ENCODE results near the gene ZSCAN10. TPM values are rescaled to one million over a fixed set of nuclear protein-coding genes. Genes with fewer than 3 reads are reported as not detected.

The ZSCAN10 gene
- total and polyA plus RNA-seq, 2 of the 13 experiments (the other 11 are each of a cell fraction or from before 2014, with no cell fraction given), result not detected

DNA sequence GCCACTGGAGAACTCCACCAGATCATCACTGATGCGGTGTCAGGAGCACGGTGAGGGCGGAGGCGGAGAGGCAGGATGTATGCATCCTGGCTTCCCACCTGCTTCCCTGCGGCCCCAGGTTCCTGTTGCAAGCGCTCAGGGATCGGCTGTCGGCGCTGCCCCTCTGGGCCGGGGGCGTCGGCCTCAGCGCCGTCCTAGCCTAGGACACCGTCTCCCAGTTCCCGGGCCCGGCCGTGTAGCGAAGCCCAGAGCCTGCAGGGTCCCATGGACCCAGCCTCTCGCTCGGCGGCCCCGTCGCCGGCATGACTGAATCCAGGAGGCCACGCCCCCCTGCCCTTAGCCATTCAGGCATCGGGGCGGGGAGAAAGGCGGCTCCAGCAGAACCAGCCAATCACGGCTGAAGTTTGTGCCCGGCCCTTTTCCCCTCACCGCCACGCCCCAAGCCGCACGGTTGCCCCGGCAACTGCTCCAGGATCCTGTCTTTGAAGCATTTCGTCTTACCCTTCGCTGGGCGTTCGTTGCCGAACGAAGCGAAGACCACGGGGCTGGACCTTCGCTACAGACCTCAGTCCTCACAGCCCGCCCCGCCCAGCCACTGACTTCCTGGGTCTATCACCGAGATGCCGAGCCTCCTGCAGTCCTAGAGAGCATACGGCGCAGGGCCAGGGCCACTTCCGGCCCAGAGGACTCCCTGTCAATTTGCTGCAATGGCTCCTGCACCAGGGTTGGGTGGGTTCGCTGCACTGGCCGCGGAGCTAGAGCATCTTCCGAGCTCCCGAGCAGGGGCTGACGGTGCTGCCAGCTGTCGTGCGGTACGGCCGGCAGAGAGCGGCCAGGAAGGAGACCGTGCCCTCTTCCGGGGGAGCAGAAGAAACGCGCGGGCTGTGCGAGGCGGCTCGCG is 25.1 kb upstream of the ZSCAN10 start (continued):
- TF ChIP-seq FOXJ3 (CRISPR knock-in tag; IDR thresholded peaks at IDR 0.05; ENCODE audit: borderline replicate concordance) (peak; percentile 29; the same call in 1 of the 2 replicates), PRDM4 (CRISPR knock-in tag; IDR thresholded peaks at IDR 0.05; ENCODE audit: borderline replicate concordance) (no peak), SP5 (CRISPR knock-in tag; IDR thresholded peaks at IDR 0.05; ENCODE audit: borderline replicate concordance, low read depth) (0 out of 2 replicates have a peak, but pooled peaks have one; percentile 42), RFXANK (CRISPR knock-in tag; IDR thresholded peaks at IDR 0.05) (no peak), ZNF513 (CRISPR knock-in tag; conservative IDR thresholded peaks at IDR 0.05) (no peak), RFX5 (IDR thresholded peaks at IDR 0.05; ENCODE audit: low read depth, low read length) (no peak), ZNF558 (CRISPR knock-in tag; IDR thresholded peaks at IDR 0.05; ENCODE audit: borderline replicate concordance) (no peak), ZNF451 (CRISPR knock-in tag; IDR thresholded peaks at IDR 0.05) (peak; percentile 93), GATAD2A (CRISPR knock-in tag; IDR thresholded peaks at IDR 0.05) (no peak), PHF21A (CRISPR knock-in tag; IDR thresholded peaks at IDR 0.05) (0 out of 2 replicates have a peak, but pooled peaks have one; percentile 57), ZNF562 (CRISPR knock-in tag; IDR thresholded peaks at IDR 0.05; ENCODE audit: borderline replicate concordance) (no peak), ZNF644 (CRISPR knock-in tag; IDR thresholded peaks at IDR 0.05; ENCODE audit: low read depth) (no peak), ATRX (CRISPR knock-in tag; IDR thresholded peaks at IDR 0.05; ENCODE audit: borderline replicate concordance) (no peak), RBAK (CRISPR knock-in tag; IDR thresholded peaks at IDR 0.05) (no peak), ZNF343 (CRISPR knock-in tag; IDR thresholded peaks at IDR 0.05) (no peak; the same call in 1 of the 2 replicates), ZSCAN9 (CRISPR knock-in tag; IDR thresholded peaks at IDR 0.05; ENCODE audit: borderline replicate concordance) (no peak)
- TF ChIP-seq, protein P1, sequence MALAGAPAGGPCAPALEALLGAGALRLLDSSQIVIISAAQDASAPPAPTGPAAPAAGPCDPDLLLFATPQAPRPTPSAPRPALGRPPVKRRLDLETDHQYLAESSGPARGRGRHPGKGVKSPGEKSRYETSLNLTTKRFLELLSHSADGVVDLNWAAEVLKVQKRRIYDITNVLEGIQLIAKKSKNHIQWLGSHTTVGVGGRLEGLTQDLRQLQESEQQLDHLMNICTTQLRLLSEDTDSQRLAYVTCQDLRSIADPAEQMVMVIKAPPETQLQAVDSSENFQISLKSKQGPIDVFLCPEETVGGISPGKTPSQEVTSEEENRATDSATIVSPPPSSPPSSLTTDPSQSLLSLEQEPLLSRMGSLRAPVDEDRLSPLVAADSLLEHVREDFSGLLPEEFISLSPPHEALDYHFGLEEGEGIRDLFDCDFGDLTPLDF (CRISPR knock-in tag; IDR thresholded peaks at IDR 0.05), result 0 out of 2 replicates have a peak, but pooled peaks have one; percentile 11
- TF ChIP-seq, protein P2, sequence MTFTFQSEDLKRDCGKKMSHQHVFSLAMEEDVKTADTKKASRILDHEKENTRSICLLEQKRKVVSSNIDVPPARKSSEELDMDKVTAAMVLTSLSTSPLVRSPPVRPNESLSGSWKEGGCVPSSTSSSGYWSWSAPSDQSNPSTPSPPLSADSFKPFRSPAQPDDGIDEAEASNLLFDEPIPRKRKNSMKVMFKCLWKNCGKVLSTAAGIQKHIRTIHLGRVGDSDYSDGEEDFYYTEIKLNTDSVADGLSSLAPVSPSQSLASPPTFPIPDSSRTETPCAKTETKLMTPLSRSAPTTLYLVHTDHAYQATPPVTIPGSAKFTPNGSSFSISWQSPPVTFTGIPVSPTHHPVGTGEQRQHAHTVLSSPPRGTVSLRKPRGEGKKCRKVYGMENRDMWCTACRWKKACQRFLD (CRISPR knock-in tag; IDR thresholded peaks at IDR 0.05; ENCODE audit: borderline replicate concordance), result 0 out of 2 replicates have a peak, but pooled peaks have one; percentile 55
- TF ChIP-seq, protein P3, sequence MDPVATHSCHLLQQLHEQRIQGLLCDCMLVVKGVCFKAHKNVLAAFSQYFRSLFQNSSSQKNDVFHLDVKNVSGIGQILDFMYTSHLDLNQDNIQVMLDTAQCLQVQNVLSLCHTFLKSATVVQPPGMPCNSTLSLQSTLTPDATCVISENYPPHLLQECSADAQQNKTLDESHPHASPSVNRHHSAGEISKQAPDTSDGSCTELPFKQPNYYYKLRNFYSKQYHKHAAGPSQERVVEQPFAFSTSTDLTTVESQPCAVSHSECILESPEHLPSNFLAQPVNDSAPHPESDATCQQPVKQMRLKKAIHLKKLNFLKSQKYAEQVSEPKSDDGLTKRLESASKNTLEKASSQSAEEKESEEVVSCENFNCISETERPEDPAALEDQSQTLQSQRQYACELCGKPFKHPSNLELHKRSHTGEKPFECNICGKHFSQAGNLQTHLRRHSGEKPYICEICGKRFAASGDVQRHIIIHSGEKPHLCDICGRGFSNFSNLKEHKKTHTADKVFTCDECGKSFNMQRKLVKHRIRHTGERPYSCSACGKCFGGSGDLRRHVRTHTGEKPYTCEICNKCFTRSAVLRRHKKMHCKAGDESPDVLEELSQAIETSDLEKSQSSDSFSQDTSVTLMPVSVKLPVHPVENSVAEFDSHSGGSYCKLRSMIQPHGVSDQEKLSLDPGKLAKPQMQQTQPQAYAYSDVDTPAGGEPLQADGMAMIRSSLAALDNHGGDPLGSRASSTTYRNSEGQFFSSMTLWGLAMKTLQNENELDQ (CRISPR knock-in tag; IDR thresholded peaks at IDR 0.05; ENCODE audit: borderline replicate concordance), result no peak
